GM19324 (cell line): Measurements from ENCODE around the gene GOLGA6L26.
"Not testable (repeated sequence)": the region's sequence is repeated elsewhere in the genome, so short reads cannot be mapped to it uniquely, and the experiment has no call there.

Experiments
- ATAC-seq: cut with Tn5 transposase; IDR thresholded peaks from one replicate; pipeline ENCODE4 v1.9.1; 2021; ENCODE audit warnings: mild to moderate bottlenecking, moderate library complexity; ENCODE audit not compliant: unreplicated experiment, low FRiP score

Gene GOLGA6L26, protein sequence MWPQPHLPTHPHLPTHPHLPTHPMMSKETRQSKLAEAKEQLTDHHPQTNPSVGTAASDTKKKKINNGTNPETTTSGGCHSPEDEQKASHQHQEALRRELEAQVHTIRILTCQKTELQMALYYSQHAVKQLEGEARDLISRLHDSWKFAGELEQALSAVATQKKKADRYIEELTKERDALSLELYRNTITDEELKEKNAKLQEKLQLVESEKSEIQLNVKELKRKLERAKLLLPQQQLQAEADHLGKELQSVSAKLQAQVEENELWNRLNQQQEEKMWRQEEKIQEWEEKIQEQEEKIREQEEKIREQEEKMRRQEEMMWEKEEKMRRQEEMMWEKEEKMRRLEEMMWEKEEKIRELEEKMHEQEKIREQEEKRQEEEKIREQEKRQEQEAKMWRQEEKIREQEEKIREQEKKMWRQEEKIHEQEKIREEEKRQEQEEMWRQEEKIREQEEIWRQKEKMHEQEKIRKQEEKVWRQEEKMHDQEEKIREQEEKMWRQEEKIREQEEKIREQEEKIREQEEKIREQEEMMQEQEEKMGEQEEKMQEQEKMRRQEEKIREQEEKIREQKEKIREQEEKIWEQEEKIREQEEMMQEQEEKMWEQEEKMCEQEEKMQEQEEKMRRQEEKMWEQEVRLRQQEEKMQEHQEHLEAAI

DNA sequence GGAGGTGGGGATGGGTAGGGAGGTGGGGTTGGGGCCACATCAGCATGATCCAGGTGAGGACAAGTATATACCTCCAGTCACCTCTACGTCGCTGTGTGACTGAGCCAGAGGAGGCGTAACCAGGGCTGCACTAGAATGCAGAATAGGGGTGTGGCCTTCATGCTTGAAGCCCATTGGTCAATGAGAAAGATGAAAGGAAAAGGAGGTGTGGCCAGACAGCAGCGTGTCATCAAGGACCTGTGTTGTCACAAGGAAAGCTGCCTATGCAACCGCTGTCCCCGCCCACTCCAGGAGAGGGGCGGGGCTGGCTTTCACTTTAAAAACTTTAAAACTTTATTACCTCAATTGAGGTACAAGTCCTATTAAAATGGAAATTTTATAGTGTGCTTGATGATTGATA lies at the start of gene GOLGA6L26:
Gene GOLGA6L26, minus strand, starts transcription at position 101 of the 400 bp plus-strand sequence. Its CDS starts 61 bp downstream, at position 40.
- ATAC-seq = not testable (repeated sequence)

GRCh38 chr15:23381192-23381591 lies 47.2 kb upstream of the GOLGA6L26 start:
- ATAC-seq = not testable (repeated sequence)

- not testable (repeated sequence) for ATAC-seq
These were observed 46.7 kb upstream of the GOLGA6L26 start for GRCh38 chr15:23380700-23381099.

DNA sequence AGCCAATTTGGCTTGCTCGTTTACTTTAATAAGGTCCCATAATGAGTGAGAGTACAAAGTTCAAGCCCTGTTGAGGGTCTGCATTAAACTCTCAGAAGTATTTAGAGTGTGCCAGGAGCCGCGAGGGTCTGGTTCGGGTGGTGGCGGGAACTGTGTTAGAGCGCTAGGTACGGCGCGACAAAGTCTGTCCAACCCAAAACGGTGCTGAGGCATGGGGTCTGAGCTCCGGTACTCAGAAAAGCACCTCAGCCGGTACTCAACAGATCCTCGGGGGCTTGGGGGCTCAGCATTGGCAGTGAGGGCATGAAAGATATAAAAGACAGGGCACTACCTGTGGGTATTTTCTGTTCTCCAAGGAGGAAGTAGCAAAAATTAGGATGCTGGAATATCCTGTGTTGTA lies 45.0 kb upstream of the GOLGA6L26 start:
- not testable (repeated sequence) for ATAC-seq

GRCh38 chr15:23374226-23374625 lies 40.2 kb upstream of the GOLGA6L26 start:
- ATAC-seq = not testable (repeated sequence)

DNA sequence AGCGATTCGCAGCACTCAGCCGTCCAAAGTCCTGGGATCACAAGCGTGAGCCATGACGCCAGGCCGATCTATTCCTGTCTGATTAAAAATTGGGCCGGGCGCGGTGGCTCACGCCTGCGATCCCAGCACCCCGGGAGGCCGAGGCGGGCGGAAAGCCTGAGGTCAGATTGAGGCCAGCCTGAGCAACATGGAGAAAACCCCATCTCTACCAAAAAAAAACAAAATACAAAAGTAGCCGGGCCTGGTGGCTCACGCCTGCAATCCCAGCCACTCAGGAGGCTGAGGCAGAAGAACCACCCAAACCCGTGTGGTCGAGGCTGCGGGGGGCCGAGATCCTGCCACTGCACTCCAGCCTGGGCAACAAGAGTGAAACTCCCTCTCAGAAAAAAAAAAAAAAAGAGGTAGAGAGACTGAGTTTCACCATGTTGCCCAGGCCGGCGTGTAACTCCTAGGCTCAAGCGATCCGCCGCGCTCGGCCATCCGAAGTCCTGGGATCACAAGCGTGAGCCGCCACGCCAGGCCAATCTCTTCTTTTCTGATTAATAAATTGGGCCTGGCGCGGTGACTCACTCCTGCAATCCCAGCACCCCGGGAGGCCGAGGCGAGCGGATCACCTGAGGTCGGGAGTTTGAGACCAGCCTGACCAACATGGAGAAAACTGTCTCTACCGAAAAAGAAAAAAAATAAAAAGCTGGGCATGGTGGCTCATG lies 39.0 kb upstream of the GOLGA6L26 start:
- not testable (repeated sequence) for ATAC-seq

GRCh38 chr15:23372284-23372683 lies 38.3 kb upstream of the GOLGA6L26 start:
- ATAC-seq = no peak

GRCh38 chr15:23371868-23372267 lies 37.9 kb upstream of the GOLGA6L26 start:
- ATAC-seq = not testable (repeated sequence)

- ATAC-seq = not testable (repeated sequence)
These were observed 37.1 kb upstream of the GOLGA6L26 start for GRCh38 chr15:23371134-23371533.

DNA sequence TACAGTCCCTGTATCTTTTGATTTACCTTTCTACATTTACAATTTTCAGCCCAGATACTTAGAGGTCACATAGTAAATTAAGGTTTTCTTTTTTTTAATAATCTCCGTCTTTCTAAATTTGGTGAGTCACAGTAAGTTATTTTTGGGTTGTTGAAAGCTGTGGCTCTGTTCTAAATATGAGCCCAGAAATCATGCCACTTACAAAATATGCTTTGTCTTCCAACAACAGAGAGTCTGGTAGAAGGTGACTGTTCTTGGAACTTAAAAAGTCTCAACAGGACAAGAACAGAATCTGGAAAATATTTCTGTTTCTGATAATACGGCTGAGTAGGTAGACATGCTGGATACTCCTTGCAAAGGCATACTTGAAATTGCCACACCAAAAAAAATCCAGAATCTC lies 36.6 kb upstream of the GOLGA6L26 start:
- no peak for ATAC-seq

DNA sequence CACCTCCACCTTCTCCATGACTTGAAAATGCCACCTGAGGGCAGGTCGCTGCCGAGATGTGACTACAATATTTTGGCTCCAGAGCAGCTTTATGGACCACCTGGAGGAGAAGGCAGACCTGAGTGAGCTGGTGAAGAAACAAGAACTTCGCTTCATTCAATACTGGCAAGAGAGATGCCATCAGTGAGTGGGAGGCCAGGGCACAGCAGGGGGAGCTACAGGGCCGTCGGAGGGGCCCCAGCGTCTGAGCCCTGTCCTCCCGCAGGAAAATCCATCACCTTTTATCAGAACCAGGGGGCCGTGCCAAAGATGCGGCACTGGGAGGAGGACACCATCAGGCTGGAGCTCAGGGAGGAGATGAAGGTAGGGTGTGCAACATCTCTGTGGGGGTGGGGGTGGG lies 30.3 kb upstream of the GOLGA6L26 start:
- ATAC-seq = not testable (repeated sequence)

GRCh38 chr15:23362622-23363021 lies 28.6 kb upstream of the GOLGA6L26 start:
- not testable (repeated sequence) for ATAC-seq

- ATAC-seq = not testable (repeated sequence)
These were observed 20.5 kb upstream of the GOLGA6L26 start, which contains the start of gene GOLGA8S for GRCh38 chr15:23354448-23354847. GOLGA8S (plus strand) TSS chr15:23354748; CDS start chr15:23354810, 62 bp downstream.

GRCh38 chr15:23311233-23311632 lies 22.8 kb downstream of the GOLGA6L26 start:
- not testable (repeated sequence) for ATAC-seq

DNA sequence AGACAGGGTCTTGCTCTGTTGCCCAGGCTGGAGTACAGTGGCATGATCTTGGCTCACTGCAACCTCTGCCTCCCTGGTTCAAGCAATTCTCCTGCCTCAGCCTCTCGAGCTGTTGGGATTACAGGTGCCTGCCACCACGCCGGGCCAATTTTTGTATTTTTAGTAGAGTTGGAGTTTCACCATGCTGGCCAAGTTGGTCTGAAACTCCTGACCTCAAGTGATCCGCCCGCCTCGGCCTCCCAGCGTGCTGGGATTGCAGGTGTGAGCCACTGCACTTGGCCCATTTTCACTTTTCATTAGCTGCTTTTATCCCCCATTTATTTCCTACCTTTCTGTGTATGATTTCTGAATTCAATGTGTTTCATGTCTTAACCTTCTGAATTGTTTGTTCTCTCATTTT lies 28.1 kb downstream of the GOLGA6L26 start:
- not testable (repeated sequence) for ATAC-seq

DNA sequence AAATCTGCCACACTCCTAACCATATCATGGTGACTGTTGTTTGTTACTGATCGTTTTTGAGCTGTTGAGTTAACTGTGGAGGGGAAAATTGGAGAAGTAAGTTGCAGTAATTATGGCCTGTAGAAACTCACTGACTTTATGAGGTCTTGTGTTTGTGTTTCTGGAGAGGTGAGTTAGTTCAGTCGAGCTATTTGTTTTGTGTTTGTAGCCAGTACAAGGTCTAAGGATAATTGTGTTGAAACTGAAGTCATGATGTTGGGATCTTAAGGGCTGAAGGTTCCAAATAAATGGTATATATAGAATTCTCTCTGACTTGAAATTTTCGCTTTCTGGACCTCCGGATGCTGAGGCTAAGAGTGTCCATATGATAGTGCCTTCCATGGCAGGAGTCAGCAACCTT lies 29.2 kb downstream of the GOLGA6L26 start:
- ATAC-seq = not testable (repeated sequence)

- not testable (repeated sequence) for ATAC-seq
These were observed 29.7 kb downstream of the GOLGA6L26 start for GRCh38 chr15:23304267-23304666.

GRCh38 chr15:23303654-23304053 lies 30.3 kb downstream of the GOLGA6L26 start:
- ATAC-seq = not testable (repeated sequence)

- ATAC-seq = not testable (repeated sequence)
These were observed 30.8 kb downstream of the GOLGA6L26 start for GRCh38 chr15:23303246-23303645.
